Fibroblast of skin of right biceps (primary cell): ENCODE data around the gene IL18.
"Not testable (repeated sequence)": the region's sequence is repeated elsewhere in the genome, so short reads cannot be mapped to it uniquely, and the experiment has no call there.

Experiments
- DNase-seq: peaks from one replicate; pipeline ENCODE4 v3.0.0-alpha.2; 2013

IL18 gene

GRCh38 chr11:112115386-112115785 is 48.5 kb downstream of the IL18 start:
- DNase-seq = no peak

GRCh38 chr11:112114460-112114859 is 49.4 kb downstream of the IL18 start:
- DNase-seq = no peak

- peak; percentile 66 for DNase-seq
Measured at GRCh38 chr11:112113539-112114457, 50.1 kb downstream of the IL18 start.

GRCh38 chr11:112106070-112106469 is 57.8 kb downstream of the IL18 start:
- no peak for DNase-seq

GRCh38 chr11:112103446-112103845 is 60.4 kb downstream of the IL18 start:
- no peak for DNase-seq

GRCh38 chr11:112100462-112100861 is 63.4 kb downstream of the IL18 start:
- DNase-seq = peak; percentile 17

GRCh38 chr11:112097734-112098528 is 66.0 kb downstream of the IL18 start:
- DNase-seq = no peak

- no peak for DNase-seq
Measured at GRCh38 chr11:112096194-112096593, 67.7 kb downstream of the IL18 start.

GRCh38 chr11:112095302-112095701 is 68.6 kb downstream of the IL18 start:
- DNase-seq = not testable (repeated sequence)
